Measurements from ENCODE around the gene PPM1E.

DNA sequence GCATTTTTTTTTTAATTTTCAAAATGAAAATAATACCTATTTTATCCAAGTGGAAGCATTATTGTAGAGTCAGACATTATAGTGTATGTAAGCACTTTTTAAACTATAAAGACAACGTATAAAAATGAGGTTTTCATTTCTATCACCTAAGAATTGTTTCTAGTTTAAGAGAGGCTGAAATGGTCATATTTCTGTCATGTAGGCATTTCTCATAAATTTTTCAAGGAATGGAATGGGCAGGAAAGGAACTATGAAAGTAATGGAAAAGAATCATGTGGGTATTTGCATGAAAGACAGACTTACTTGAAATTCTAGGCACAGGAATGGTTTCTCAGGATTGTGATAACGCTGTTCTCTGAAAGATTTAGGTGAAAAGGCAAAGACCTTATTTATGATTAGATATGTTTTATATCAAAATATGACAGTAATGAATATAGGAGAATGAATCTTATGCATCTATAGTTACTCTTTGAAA is 67.4 kb downstream of the PPM1E start:
- TF ChIP-seq, protein P1, sequence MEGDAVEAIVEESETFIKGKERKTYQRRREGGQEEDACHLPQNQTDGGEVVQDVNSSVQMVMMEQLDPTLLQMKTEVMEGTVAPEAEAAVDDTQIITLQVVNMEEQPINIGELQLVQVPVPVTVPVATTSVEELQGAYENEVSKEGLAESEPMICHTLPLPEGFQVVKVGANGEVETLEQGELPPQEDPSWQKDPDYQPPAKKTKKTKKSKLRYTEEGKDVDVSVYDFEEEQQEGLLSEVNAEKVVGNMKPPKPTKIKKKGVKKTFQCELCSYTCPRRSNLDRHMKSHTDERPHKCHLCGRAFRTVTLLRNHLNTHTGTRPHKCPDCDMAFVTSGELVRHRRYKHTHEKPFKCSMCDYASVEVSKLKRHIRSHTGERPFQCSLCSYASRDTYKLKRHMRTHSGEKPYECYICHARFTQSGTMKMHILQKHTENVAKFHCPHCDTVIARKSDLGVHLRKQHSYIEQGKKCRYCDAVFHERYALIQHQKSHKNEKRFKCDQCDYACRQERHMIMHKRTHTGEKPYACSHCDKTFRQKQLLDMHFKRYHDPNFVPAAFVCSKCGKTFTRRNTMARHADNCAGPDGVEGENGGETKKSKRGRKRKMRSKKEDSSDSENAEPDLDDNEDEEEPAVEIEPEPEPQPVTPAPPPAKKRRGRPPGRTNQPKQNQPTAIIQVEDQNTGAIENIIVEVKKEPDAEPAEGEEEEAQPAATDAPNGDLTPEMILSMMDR (IDR thresholded peaks at IDR 0.05), result no peak
- TF ChIP-seq POLR2A (IDR thresholded peaks at IDR 0.05), result no peak
- TF ChIP-seq EP300 (IDR thresholded peaks at IDR 0.05; ENCODE audit: low read depth), result no peak

Data from transverse colon (tissue), 3 donors.